PC-9 (cell line): ENCODE data around the gene KPNA6. TPM values are rescaled to one million over a fixed set of nuclear protein-coding genes. Genes with fewer than 3 reads are reported as not detected.

ENCODE experiments used
- BruUV-seq: library from RNA; stranded (reverse); fragments of 400-500 nt; replicated peaks from 2 replicates; lab custom pipeline; 2021; lab: Mats Ljungman, UMichigan
- CTCF ChIA-PET: fragments of 300-600 bp; sonication (Branson Sonifier 250); formaldehyde crosslinking; loops from one replicate; lab custom pipeline; 2022; ENCODE audit warnings: antibody characterized with exemption; lab: Charles Lee
- POLR2A ChIA-PET: fragments of 300-600 bp; sonication (Branson Sonifier 250); formaldehyde crosslinking; loops from one replicate; lab custom pipeline; 2022; ENCODE audit warnings: antibody characterized with exemption; ENCODE audit not compliant: unreplicated experiment; lab: Charles Lee
- DNase-seq, 2 experiments: peaks; one replicate each; pipeline versions ENCODE4 v3.0.0 to v3.0.0-alpha.2; 2015 to 2022; ENCODE audit warnings: mixed read lengths in 1 of 2
- H2AFZ ChIP-seq: fragments of 200-600 bp; sonication (generic); 2 replicates; pipeline ENCODE4 v1.8.1; 2017; ENCODE audit warnings: antibody characterized with exemption
- H3F3A ChIP-seq: fragments of 200-600 bp; sonication (generic); 2 replicates; pipeline ENCODE4 v1.8.1; 2017; ENCODE audit warnings: antibody characterized with exemption, mild to moderate bottlenecking, low read depth; ENCODE audit not compliant: insufficient read depth
- H3K27ac ChIP-seq: fragments of 200-600 bp; sonication (generic); 2 replicates; pipeline ENCODE4 v1.6.1; 2016; ENCODE audit warnings: mixed run types
- H3K27me3 ChIP-seq: fragments of 200-600 bp; sonication (generic); 2 replicates; pipeline ENCODE4 v1.6.1; 2016; ENCODE audit warnings: low read depth, mixed run types; ENCODE audit not compliant: insufficient read depth
- H3K36me3 ChIP-seq: fragments of 200-600 bp; sonication (generic); 2 replicates; pipeline ENCODE4 v1.6.1; 2016; ENCODE audit warnings: low read depth, mixed run types
- H3K4me1 ChIP-seq: fragments of 200-600 bp; sonication (generic); replicated peaks from 2 replicates; pipeline ENCODE4 v1.6.1; 2016; ENCODE audit warnings: mixed run types; ENCODE audit not compliant: insufficient read depth
- H3K4me2 ChIP-seq: fragments of 200-600 bp; sonication (generic); 2 replicates; pipeline ENCODE4 v1.6.1; 2017; ENCODE audit warnings: mixed run types
- H3K4me3 ChIP-seq: fragments of 200-600 bp; sonication (generic); 2 replicates; pipeline ENCODE4 v1.6.1; 2016; ENCODE audit warnings: mixed run types
- H3K79me2 ChIP-seq: fragments of 200-600 bp; sonication (generic); 2 replicates; pipeline ENCODE4 v1.6.1; 2017; ENCODE audit warnings: low read depth, mixed run types
- H3K9me2 ChIP-seq: fragments of 200-600 bp; sonication (generic); 2 replicates; pipeline ENCODE4 v1.8.1; 2017; ENCODE audit warnings: mild to moderate bottlenecking; ENCODE audit not compliant: insufficient read depth
- H3K9me3 ChIP-seq: fragments of 200-600 bp; sonication (generic); 2 replicates; pipeline ENCODE4 v1.8.1; 2016; ENCODE audit warnings: low read depth; ENCODE audit not compliant: insufficient read depth
- H4K20me1 ChIP-seq: fragments of 200-600 bp; sonication (generic); 2 replicates; pipeline ENCODE4 v1.8.1; 2017; ENCODE audit not compliant: insufficient read depth
- CTCF ChIP-seq: fragments of 200-600 bp; sonication (generic); conservative IDR thresholded peaks from 2 replicates; pipeline ENCODE4 v1.6.1; 2017; ENCODE audit warnings: mixed run types, antibody characterized with exemption, mild to moderate bottlenecking, moderate library complexity
- EZH2 ChIP-seq: fragments of 200-600 bp; sonication (generic); IDR thresholded peaks from 2 replicates; pipeline ENCODE4 v1.8.0; 2017; ENCODE audit warnings: antibody characterized with exemption, low read depth
- intact Hi-C: fragments of 100-400 bp; cut with micrococcal nuclease; formaldehyde crosslinking; loops from one replicate; pipeline ENCODE4 v1.10.0; 2022; ENCODE audit not compliant: unreplicated experiment
- total RNA-seq: library from RNA; stranded (reverse); gene quantifications from 2 replicates; pipeline ENCODE4 v1.2.3, GENCODE V29; 2021

KPNA6 gene
- total RNA-seq, 1 experiment from 2014 or later: 89.9 TPM

- Histone ChIP-seq H3K4me1 (peaks cover 16% of the 10 kb centered on the region), H3K4me2 (peak within 1 kb of the TSS; percentile 86), H3K27me3 (no peaks in the 10 kb centered on the region), H2AFZ (peak within 1 kb of the TSS; percentile 91), H3F3A (peaks cover 9% of the 10 kb centered on the region; the same call in 1 of the 2 replicates), H4K20me1 (peaks cover 7% of the 10 kb centered on the region; the same call in 1 of the 2 replicates), H3K79me2 (peaks cover 12% of the 10 kb centered on the region; the same call in 1 of the 2 replicates), H3K27ac (peak within 1 kb of the TSS; percentile 25; the same call in 1 of the 2 replicates), H3K9me3 (no peaks in the 10 kb centered on the region), H3K9me2 (no peaks in the 10 kb centered on the region), H3K4me3 (peak within 1 kb of the TSS; percentile 67), H3K36me3 (no peaks in the 10 kb centered on the region)
- CTCF ChIA-PET: interaction anchor here (0.6 to 1.5 kb wide), 4 partner anchors 36 to 136 kb away, joined by 10 to 16 read pairs (median 14); partner anchors contain the start of gene KPNA6
- TSS peak; percentile 59 for BruUV-seq
- no peak for TF ChIP-seq EZH2
- TF ChIP-seq CTCF: no peak
- POLR2A ChIA-PET: interaction anchor here (0.6 to 0.8 kb wide), 8 partner anchors 108 to 1439 kb away, joined by 3 to 9 read pairs (median 6); no protein-coding TSS in a partner anchor
- intact Hi-C loops: loop anchor here (5.0 to 10.0 kb wide), 2 partner anchors 35 to 102 kb away; partner anchors contain the start of genes KPNA6 and TXLNA
- peak; percentile 81 to 90 for DNase-seq
Observed at GRCh38 chr1:32072622-32073298, 35.1 kb upstream of the KPNA6 start, which contains the start of gene TMEM39B. Gene TMEM39B, plus strand, starts transcription at chr1:32072939. Its CDS starts 109 bp downstream, at chr1:32073048.

GRCh38 chr1:32073299-32074229 lies 34.3 kb upstream of the KPNA6 start:
- H3K27me3 ChIP-seq: no peaks in the 10 kb centered on the region
- intact Hi-C loops: loop anchor here (5.0 to 10.0 kb wide), 2 partner anchors 34 to 101 kb away; partner anchors contain the start of genes KPNA6 and TXLNA
- H3K79me2 ChIP-seq: peaks cover 12% of the 10 kb centered on the region; the same call in 1 of the 2 replicates
- no peaks in the 10 kb centered on the region for H3K9me2 ChIP-seq
- H3K27ac ChIP-seq: no peak overlapping the region
- TSS peak; percentile 40 for BruUV-seq
- H2AFZ ChIP-seq: peak overlapping the region; percentile 91
- peaks cover 16% of the 10 kb centered on the region for H3K4me1 ChIP-seq
- H3K36me3 ChIP-seq: no peaks in the 10 kb centered on the region
- ChIA-PET CTCF (interaction anchor here (0.6 to 1.5 kb wide), 4 partner anchors 35 to 136 kb away, joined by 10 to 16 read pairs (median 14); partner anchors contain the start of gene KPNA6), POLR2A (interaction anchor here (0.6 to 0.8 kb wide), 6 partner anchors 106 to 510 kb away, joined by 3 to 9 read pairs (median 5); partner anchors contain the start of gene TXLNA)
- TF ChIP-seq EZH2 (no peak), CTCF (no peak)
- no peak for DNase-seq
- H3K4me2 ChIP-seq: peak overlapping the region; percentile 86
- peaks cover 9% of the 10 kb centered on the region; the same call in 1 of the 2 replicates for H3F3A ChIP-seq
- H3K9me3 ChIP-seq: no peaks in the 10 kb centered on the region
- H3K4me3 ChIP-seq: peak overlapping the region; percentile 67
- H4K20me1 ChIP-seq: peaks cover 7% of the 10 kb centered on the region; the same call in 1 of the 2 replicates
